ENCODE measurements around the gene WDFY4. TPM values are rescaled to one million over a fixed set of nuclear protein-coding genes. Genes with fewer than 3 reads are reported as not detected.

WDFY4 gene
- total and polyA plus RNA-seq, 9 of the 15 experiments (the other 6 are each of a cell fraction or from before 2014, with no cell fraction given), result 0.01 to 0.02 (median 0.01) TPM; not detected in 6

DNA sequence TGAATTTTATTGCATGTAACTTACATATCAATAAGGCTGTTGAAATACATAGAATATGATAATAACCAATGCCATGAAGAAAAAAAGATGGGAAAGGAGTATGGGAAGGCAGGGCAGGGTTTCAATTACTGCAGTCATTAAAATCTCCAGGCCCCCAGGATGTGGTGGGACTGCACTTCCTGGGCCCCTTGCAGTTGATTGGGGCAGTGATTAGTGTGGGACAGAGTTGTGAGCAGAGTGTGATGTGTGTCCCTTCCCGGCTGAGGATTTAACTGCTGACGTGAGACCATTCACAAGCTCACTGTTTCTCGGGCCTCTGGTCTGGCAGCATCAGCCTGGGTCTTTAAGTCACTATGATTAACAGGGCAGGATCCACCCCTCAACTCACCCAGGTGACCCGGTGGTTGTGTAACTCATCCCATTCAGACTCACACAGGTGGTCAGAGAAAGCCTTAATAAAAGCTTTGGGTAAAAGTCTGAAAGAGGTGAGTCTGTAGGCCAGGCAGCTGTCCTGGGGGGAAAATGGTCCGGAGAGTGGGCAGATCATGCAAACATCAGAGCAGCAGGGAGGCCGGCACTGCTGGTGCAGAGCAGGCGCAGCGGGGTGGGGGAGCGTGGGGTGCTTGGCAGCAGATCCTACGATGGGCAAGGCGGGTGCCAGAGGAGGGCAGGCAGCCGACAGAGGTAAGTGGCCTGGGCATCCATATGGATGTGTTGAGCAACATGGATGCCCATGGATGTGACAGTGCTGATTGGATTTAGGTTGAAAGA, 36.3 kb upstream of the WDFY4 start (continued):
- TF ChIP-seq EP300 (IDR thresholded peaks at IDR 0.05; ENCODE audit: low read length) (no peak), ZSCAN29 (IDR thresholded peaks at IDR 0.05) (no peak), CC2D1A (IDR thresholded peaks at IDR 0.05) (no peak), NFXL1 (CRISPR knock-in tag; IDR thresholded peaks at IDR 0.05) (no peak)
- TF ChIP-seq, protein P1, sequence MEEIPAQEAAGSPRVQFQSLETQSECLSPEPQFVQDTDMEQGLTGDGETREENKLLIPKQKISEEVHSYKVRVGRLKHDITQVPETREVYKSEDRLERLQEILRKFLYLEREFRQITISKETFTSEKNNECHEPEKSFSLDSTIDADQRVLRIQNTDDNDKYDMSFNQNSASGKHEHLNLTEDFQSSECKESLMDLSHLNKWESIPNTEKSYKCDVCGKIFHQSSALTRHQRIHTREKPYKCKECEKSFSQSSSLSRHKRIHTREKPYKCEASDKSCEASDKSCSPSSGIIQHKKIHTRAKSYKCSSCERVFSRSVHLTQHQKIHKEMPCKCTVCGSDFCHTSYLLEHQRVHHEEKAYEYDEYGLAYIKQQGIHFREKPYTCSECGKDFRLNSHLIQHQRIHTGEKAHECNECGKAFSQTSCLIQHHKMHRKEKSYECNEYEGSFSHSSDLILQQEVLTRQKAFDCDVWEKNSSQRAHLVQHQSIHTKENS (CRISPR knock-in tag; IDR thresholded peaks at IDR 0.05), result no peak

DNA sequence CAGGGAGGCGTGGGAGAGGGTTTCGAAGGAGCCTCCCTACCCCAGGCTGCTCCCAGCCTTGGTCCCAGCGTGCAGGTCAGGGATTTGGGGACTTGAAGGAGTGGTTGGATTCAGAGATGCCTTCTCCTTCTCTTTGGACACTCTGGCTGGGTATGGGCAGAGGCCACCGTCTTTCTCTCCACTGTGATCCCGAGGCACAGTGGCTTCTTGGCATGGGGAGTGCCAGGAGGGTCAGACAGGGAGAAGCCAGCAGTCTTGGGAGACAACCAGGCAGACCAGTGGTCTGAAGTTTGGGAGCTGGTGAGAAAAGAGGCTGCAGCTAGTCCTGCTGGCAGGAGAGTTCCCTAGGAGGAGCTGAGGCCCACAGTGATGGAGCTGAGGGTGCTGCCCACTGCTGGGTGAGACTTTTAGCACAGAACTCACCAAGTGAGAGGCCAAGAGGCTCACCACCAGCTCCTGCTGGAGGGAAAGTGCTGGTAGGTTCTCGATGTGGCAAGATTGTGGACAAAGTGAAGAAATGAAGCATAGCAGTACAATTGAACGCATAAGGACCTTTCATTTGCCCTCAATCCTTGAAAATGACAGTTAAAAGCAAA, 35.2 kb upstream of the WDFY4 start:
- H3K4me1 ChIP-seq (replicated peaks in 1 of 2; ENCODE audit: control insufficient read depth in 2 of 2, insufficient read depth in 2 of 2, low read length in 2 of 2), result 0 out of 5 replicates have a peak, but pooled peaks cover 0 to 2% of the 10 kb centered on the region in 2 experiments
- ATAC-seq (no peak), DNase-seq (ENCODE audit: extremely low read depth in 1 of 4, low spot score in 3 of 4) (no peak), FAIRE-seq (no peak)
- H3K27me3 ChIP-seq (ENCODE audit: control insufficient read depth in 2 of 2, insufficient read depth in 2 of 2, low read length in 2 of 2), result peaks cover 5 to 40% of the 10 kb centered on the region in 2 experiments
- H4K20me1 ChIP-seq (replicated peaks; ENCODE audit: control insufficient read depth, insufficient read depth, low read length), result no peaks in the 10 kb centered on the region
- no peak overlapping the region for H3K9ac ChIP-seq (ENCODE audit: insufficient read depth in 1 of 2, low read depth in 2 of 2, low read length in 2 of 2)
- CTCF ChIA-PET (ENCODE audit: low intra/inter-chr PET ratio), result no interaction called here
- H3K4me2 ChIP-seq (ENCODE audit: insufficient read depth, low read length), result no peak overlapping the region
- 6% methylated on average over 7 of the region's 7 CpGs for WGBS (ENCODE audit: insufficient coverage, low coverage, missing lambda C conversion rate)
- H3K9me3 ChIP-seq (replicated peaks; ENCODE audit: control insufficient read depth, insufficient read depth, low read depth, low read length), result no peaks in the 10 kb centered on the region
- no peaks in the 10 kb centered on the region for H3K36me3 ChIP-seq (ENCODE audit: control insufficient read depth, insufficient read depth, low read length)
- no peaks in the 10 kb centered on the region for H3K79me2 ChIP-seq (ENCODE audit: control insufficient read depth, insufficient read depth, low read length)
- no peak overlapping the region for H2AFZ ChIP-seq (ENCODE audit: low read depth, low read length)
- intact Hi-C loops (cut with micrococcal nuclease) (no loop called here), in situ Hi-C loops (cut with MboI) (no loop called here)
- no TSS peak for BruUV-seq (replicated peaks)
- H3K27ac ChIP-seq (ENCODE audit: extremely low read depth, low read depth, low read length), result no peak overlapping the region
- H3K9me1 ChIP-seq (ENCODE audit: control insufficient read depth, insufficient read depth, low read length), result no peaks in the 10 kb centered on the region
- no peak overlapping the region for H3K4me3 ChIP-seq
- POLR2A ChIA-PET, result interaction anchor here (0.5 kb wide), 1 partner anchor 10 kb away, joined by 3 read pairs; no protein-coding TSS in a partner anchor
- TF ChIP-seq, protein P2, sequence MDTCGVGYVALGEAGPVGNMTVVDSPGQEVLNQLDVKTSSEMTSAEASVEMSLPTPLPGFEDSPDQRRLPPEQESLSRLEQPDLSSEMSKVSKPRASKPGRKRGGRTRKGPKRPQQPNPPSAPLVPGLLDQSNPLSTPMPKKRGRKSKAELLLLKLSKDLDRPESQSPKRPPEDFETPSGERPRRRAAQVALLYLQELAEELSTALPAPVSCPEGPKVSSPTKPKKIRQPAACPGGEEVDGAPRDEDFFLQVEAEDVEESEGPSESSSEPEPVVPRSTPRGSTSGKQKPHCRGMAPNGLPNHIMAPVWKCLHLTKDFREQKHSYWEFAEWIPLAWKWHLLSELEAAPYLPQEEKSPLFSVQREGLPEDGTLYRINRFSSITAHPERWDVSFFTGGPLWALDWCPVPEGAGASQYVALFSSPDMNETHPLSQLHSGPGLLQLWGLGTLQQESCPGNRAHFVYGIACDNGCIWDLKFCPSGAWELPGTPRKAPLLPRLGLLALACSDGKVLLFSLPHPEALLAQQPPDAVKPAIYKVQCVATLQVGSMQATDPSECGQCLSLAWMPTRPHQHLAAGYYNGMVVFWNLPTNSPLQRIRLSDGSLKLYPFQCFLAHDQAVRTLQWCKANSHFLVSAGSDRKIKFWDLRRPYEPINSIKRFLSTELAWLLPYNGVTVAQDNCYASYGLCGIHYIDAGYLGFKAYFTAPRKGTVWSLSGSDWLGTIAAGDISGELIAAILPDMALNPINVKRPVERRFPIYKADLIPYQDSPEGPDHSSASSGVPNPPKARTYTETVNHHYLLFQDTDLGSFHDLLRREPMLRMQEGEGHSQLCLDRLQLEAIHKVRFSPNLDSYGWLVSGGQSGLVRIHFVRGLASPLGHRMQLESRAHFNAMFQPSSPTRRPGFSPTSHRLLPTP (IDR thresholded peaks at IDR 0.05; ENCODE audit: borderline replicate concordance, extremely low read depth, insufficient read length), result no peak
- TF ChIP-seq DNMT1 (IDR thresholded peaks at IDR 0.05), result no peak
- TF ChIP-seq, protein P1 (CRISPR knock-in tag; IDR thresholded peaks at IDR 0.05), result no peak
- no peak for TF ChIP-seq NCOA1 (IDR thresholded peaks at IDR 0.05; ENCODE audit: low read depth)
- no peak for TF ChIP-seq MLX (CRISPR knock-in tag; conservative IDR thresholded peaks at IDR 0.05)
- TF ChIP-seq ZNF263 (CRISPR knock-in tag; IDR thresholded peaks at IDR 0.05; ENCODE audit: borderline replicate concordance), result no peak
- TF ChIP-seq RBM14 (IDR thresholded peaks at IDR 0.05; ENCODE audit: borderline replicate concordance, insufficient read depth, low read depth, low read length), result no peak
- no peak for TF ChIP-seq TAF15 (IDR thresholded peaks at IDR 0.05; ENCODE audit: low read depth, low read length)
- no peak for TF ChIP-seq LARP7 (IDR thresholded peaks at IDR 0.05)
- no peak for TF ChIP-seq L3MBTL2 (IDR thresholded peaks at IDR 0.05)
